Neural cell (in vitro differentiated cells): ENCODE data around the gene MIPOL1. TPM values are rescaled to one million over a fixed set of nuclear protein-coding genes. Genes with fewer than 3 reads are reported as not detected.

Experiments used
- H2AFZ ChIP-seq: fragments of 200-600, 300-800 bp; sonication (generic), shearing (Covaris generic); 2 replicates; pipeline ENCODE4 v1.6.0; 2014; ENCODE audit warnings: low read depth, mild to moderate bottlenecking, antibody characterized with exemption, low read length, moderate library complexity
- H3F3A ChIP-seq: fragments of 200-600 bp; shearing (Covaris generic); 2 replicates; pipeline ENCODE4 v1.6.1; 2016; ENCODE audit warnings: mild to moderate bottlenecking, moderate library complexity, mixed read lengths, antibody characterized with exemption, low read length; ENCODE audit not compliant: insufficient read depth, poor library complexity, severe bottlenecking
- H3K27ac ChIP-seq: fragments of 200-600, 300-800 bp; sonication (generic), shearing (Covaris generic); 2 replicates; pipeline ENCODE4 v1.5.1; 2014; ENCODE audit warnings: mild to moderate bottlenecking, low read length, moderate library complexity
- H3K27me3 ChIP-seq: fragments of 300-800, 200-600 bp; sonication (generic), shearing (Covaris generic); 2 replicates; pipeline ENCODE4 v1.6.0; 2014; ENCODE audit warnings: mild to moderate bottlenecking, low read depth, low read length, moderate library complexity; ENCODE audit not compliant: insufficient read depth
- H3K36me3 ChIP-seq: fragments of 300-800, 200-600 bp; sonication (generic), shearing (Covaris generic); 2 replicates; pipeline ENCODE4 v1.5.1; 2014; ENCODE audit warnings: mild to moderate bottlenecking, antibody characterized with exemption, low read length, moderate library complexity; ENCODE audit not compliant: insufficient read depth
- H3K4me2 ChIP-seq: fragments of 300-800, 200-600 bp; sonication (generic), shearing (Covaris generic); 2 replicates; pipeline ENCODE4 v1.6.0; 2014; ENCODE audit warnings: mild to moderate bottlenecking, low read length
- H3K4me3 ChIP-seq: fragments of 300-800, 200-600 bp; sonication (generic), shearing (Covaris generic); 2 replicates; pipeline ENCODE4 v1.5.1; 2014; ENCODE audit warnings: mild to moderate bottlenecking, low read length, moderate library complexity
- H3K79me2 ChIP-seq: fragments of 200-600 bp; shearing (Covaris generic); replicated peaks from 2 replicates; pipeline ENCODE4 v1.6.0; 2014; ENCODE audit warnings: mild to moderate bottlenecking, low read length, moderate library complexity; ENCODE audit not compliant: insufficient read depth
- H3K9ac ChIP-seq: fragments of 300-800, 200-600 bp; sonication (generic), shearing (Covaris generic); 2 replicates; pipeline ENCODE4 v1.6.1; 2016; ENCODE audit warnings: mild to moderate bottlenecking, low read length, mixed read lengths
- H3K9me2 ChIP-seq: fragments of 200-600 bp; shearing (Covaris generic); 2 replicates; pipeline ENCODE4 v1.6.1; 2016; ENCODE audit warnings: mild to moderate bottlenecking, low read length, mixed read lengths; ENCODE audit not compliant: insufficient read depth
- H3K9me3 ChIP-seq: fragments of 200-600, 300-800 bp; sonication (generic), shearing (Covaris generic); 2 replicates; pipeline ENCODE4 v1.6.1; 2016; ENCODE audit warnings: mild to moderate bottlenecking, mixed run types, low read length, moderate library complexity, mixed read lengths
- H4K20me1 ChIP-seq: fragments of 200-600 bp; shearing (Covaris generic); 2 replicates; pipeline ENCODE4 v1.6.1; 2016; ENCODE audit warnings: mild to moderate bottlenecking, mixed run types; ENCODE audit not compliant: insufficient read depth
- EP300 ChIP-seq: fragments of 450-650 bp; conservative IDR thresholded peaks from 2 replicates; pipeline ENCODE4 v1.6.1; 2014; ENCODE audit warnings: antibody characterized with exemption, mild to moderate bottlenecking, moderate library complexity; ENCODE audit not compliant: poor library complexity, severe bottlenecking
- EZH2 ChIP-seq: fragments of 200-600, 300-800 bp; shearing (Covaris generic), sonication (generic); IDR thresholded peaks from 2 replicates; pipeline ENCODE4 v1.6.1; 2014; ENCODE audit warnings: antibody characterized with exemption, low read length, borderline replicate concordance, mild to moderate bottlenecking; ENCODE audit not compliant: insufficient read depth, poor library complexity, severe bottlenecking
- MXI1 ChIP-seq: fragments of 450-650 bp; conservative IDR thresholded peaks from 2 replicates; pipeline ENCODE4 v1.6.1; 2014; ENCODE audit warnings: antibody characterized with exemption, mild to moderate bottlenecking; ENCODE audit not compliant: poor library complexity, severe bottlenecking
- SMC3 ChIP-seq: fragments of 450-650 bp; conservative IDR thresholded peaks from 2 replicates; pipeline ENCODE4 v1.6.1; 2014; ENCODE audit warnings: antibody characterized with exemption, mild to moderate bottlenecking, moderate library complexity; ENCODE audit not compliant: poor library complexity
- polyA plus RNA-seq: library from polyadenylated mRNA; depleted of rRNA; stranded (reverse); fragments of >200 nt; gene quantifications from 2 replicates; pipeline ENCODE4 v1.2.3, GENCODE V29; 2014
- TF ChIP-seq, protein P1 (sequence below): fragments of 450-650 bp; IDR thresholded peaks from 2 replicates; pipeline ENCODE4 v1.5.1; 2014; ENCODE audit warnings: antibody characterized with exemption, mild to moderate bottlenecking, moderate library complexity; ENCODE audit not compliant: poor library complexity, severe bottlenecking

MIPOL1 gene
- polyA plus RNA-seq, 1 donor from 2014 or later = 1.3 TPM

DNA sequence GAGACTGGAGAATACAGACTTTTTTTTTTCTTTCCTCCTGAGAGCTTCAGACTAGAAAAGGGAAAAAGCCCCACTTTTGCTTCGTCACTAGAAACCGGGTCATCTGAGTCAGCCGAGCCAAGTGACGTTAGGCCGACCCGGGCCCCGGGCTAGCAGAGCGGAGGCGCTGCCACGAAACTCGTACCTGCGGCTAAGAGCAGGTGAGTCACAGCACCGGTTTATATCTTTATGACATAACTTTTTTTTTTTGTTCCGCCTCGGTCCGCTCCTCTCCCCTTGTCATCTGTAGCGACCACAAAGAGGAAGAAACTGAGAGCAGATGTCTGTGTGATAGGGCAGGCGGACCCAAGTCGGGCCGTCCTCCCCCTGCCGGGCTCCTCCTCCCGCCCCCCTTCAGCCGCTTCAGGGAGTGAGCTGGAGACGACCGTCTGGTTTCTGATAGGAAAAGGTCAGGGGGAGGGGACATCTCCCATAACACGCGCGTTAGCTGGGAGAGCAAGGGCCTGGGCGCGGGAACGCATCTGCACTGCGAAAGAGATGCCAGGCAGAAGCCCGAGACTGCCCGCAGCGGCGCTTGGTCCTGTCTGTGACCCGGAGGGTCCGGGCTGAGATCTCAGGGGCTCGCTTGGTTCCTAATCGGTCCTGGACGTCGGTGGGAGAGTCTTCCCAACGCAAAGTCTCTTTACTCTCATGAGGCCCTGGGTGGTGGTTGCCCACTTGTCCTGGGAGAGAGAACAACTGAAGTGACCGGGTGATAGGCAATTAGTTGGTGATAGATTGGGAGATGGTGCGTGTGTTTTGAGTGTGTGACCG is 398.3 kb downstream of the MIPOL1 start:
- TF ChIP-seq MXI1 (no peak), EZH2 (peak; percentile 71)
- H3K4me3 ChIP-seq = peak overlapping the region; percentile 40
- H3F3A ChIP-seq = no peaks in the 10 kb centered on the region
- H3K9me2 ChIP-seq = no peaks in the 10 kb centered on the region
- H3K4me2 ChIP-seq = no peak overlapping the region
- no peaks in the 10 kb centered on the region for H3K79me2 ChIP-seq
- H3K27ac ChIP-seq = no peak overlapping the region
- H4K20me1 ChIP-seq = no peaks in the 10 kb centered on the region
- H3K9me3 ChIP-seq = no peaks in the 10 kb centered on the region
- H2AFZ ChIP-seq = no peak overlapping the region
- H3K9ac ChIP-seq = no peak overlapping the region
- H3K27me3 ChIP-seq = peaks cover 99% of the 10 kb centered on the region
- no peaks in the 10 kb centered on the region for H3K36me3 ChIP-seq

DNA sequence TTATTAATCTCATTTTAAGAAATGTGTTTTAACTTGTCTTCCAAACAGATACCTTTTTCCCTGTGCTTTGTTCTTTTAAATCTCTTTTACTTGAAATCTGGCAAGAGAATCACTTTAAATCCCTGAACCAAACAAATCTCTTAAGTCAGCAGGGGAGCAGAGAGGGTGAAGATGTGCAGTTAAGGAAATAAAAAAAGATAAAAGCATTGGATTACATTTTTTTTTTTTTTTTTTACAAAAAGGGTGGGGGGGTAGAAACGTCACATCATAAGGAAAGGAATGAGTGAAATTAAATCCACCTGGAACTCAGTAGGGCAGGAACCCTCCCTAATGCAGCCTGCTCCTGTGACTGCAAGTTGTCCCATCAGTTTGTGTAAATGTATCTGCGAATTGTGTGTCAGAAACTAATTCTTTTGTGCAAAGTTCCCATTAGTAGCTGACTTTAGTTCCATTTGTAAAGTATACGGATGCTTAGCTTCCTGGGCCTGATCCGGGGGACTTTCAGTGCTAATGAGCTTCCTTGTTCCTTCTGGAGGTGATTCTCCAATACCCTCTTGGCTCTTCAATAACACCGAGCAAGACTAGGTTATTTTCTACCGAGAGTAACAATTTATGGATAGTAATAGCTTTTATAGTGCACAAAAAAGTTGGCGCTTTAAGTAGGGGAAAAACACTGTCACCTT is 399.2 kb downstream of the MIPOL1 start:
- Histone ChIP-seq H3K27me3 (peaks cover 99% of the 10 kb centered on the region), H4K20me1 (no peaks in the 10 kb centered on the region), H3F3A (no peaks in the 10 kb centered on the region), H3K9me2 (no peaks in the 10 kb centered on the region), H3K27ac (no peak overlapping the region), H3K9me3 (no peaks in the 10 kb centered on the region), H3K9ac (no peak overlapping the region), H3K4me2 (no peak overlapping the region), H3K36me3 (no peaks in the 10 kb centered on the region), H3K4me3 (no peak overlapping the region), H3K79me2 (no peaks in the 10 kb centered on the region), H2AFZ (no peak overlapping the region)
- TF ChIP-seq EP300 (no peak), EZH2 (peak; percentile 63)

DNA sequence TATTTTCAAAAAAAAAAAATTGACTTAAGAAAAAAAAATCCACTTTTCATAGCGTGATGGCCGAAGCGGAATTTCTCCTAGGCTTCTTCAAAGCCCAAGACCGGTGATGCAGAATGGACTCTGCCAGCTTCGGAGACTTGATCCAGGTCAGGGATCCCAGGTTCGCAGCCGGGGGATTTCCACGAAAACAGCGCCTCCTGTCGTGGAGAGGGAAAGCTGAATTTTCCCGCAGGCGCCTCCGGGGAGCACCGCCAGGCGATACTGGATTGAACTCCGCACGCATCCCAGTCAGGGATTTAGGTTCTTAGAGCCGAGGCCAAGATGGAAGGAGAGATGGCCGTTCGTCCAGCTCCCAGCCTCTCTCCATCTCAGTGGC is 399.8 kb downstream of the MIPOL1 start:
- Histone ChIP-seq H3K9me3 (peaks cover 2% of the 10 kb centered on the region), H3F3A (no peaks in the 10 kb centered on the region), H3K79me2 (no peaks in the 10 kb centered on the region), H3K36me3 (no peaks in the 10 kb centered on the region), H3K4me3 (no peak overlapping the region), H3K27ac (no peak overlapping the region), H3K9ac (no peak overlapping the region), H2AFZ (no peak overlapping the region), H3K4me2 (no peak overlapping the region), H4K20me1 (no peaks in the 10 kb centered on the region), H3K27me3 (peaks cover 99% of the 10 kb centered on the region), H3K9me2 (no peaks in the 10 kb centered on the region)
- TF ChIP-seq, protein P1, sequence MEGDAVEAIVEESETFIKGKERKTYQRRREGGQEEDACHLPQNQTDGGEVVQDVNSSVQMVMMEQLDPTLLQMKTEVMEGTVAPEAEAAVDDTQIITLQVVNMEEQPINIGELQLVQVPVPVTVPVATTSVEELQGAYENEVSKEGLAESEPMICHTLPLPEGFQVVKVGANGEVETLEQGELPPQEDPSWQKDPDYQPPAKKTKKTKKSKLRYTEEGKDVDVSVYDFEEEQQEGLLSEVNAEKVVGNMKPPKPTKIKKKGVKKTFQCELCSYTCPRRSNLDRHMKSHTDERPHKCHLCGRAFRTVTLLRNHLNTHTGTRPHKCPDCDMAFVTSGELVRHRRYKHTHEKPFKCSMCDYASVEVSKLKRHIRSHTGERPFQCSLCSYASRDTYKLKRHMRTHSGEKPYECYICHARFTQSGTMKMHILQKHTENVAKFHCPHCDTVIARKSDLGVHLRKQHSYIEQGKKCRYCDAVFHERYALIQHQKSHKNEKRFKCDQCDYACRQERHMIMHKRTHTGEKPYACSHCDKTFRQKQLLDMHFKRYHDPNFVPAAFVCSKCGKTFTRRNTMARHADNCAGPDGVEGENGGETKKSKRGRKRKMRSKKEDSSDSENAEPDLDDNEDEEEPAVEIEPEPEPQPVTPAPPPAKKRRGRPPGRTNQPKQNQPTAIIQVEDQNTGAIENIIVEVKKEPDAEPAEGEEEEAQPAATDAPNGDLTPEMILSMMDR = peak; percentile 32
- no peak for TF ChIP-seq SMC3
